IPS DF 4.7 (cell line): Measurements from ENCODE around the gene SMARCC1.

Source experiments
- DNase-seq: peaks from one replicate; pipeline ENCODE4 v3.0.0-alpha.2; 2013; ENCODE audit warnings: low spot score; ENCODE audit errors: extremely low read depth

SMARCC1 gene

GRCh38 chr3:47588587-47588986 is 193.1 kb downstream of the SMARCC1 start:
- DNase-seq = no peak

- DNase-seq = no peak
Measured at GRCh38 chr3:47588053-47588452, 193.6 kb downstream of the SMARCC1 start.

- no peak for DNase-seq
Measured at GRCh38 chr3:47586746-47587145, 194.9 kb downstream of the SMARCC1 start.

GRCh38 chr3:47583320-47584075 is 198.2 kb downstream of the SMARCC1 start:
- DNase-seq = no peak

- no peak for DNase-seq
Measured at GRCh38 chr3:47581835-47582234, 199.9 kb downstream of the SMARCC1 start.

GRCh38 chr3:47581422-47581821 is 200.3 kb downstream of the SMARCC1 start:
- no peak for DNase-seq

- no peak for DNase-seq
Measured at GRCh38 chr3:47580481-47580880, 201.2 kb downstream of the SMARCC1 start.

- DNase-seq = no peak
Measured at GRCh38 chr3:47579875-47580274, 201.8 kb downstream of the SMARCC1 start.

GRCh38 chr3:47578691-47579632 is 202.7 kb downstream of the SMARCC1 start, which contains the start of gene CSPG5:
Gene CSPG5, minus strand, starts transcription at chr3:47578865. Its CDS starts 172 bp downstream, at chr3:47578693.
- no peak for DNase-seq

- DNase-seq = no peak
Measured at GRCh38 chr3:47578119-47578632, 203.5 kb downstream of the SMARCC1 start.

GRCh38 chr3:47577583-47578118 is 204.0 kb downstream of the SMARCC1 start:
- DNase-seq = no peak

- no peak for DNase-seq
Measured at GRCh38 chr3:47573190-47574172, 208.2 kb downstream of the SMARCC1 start.

GRCh38 chr3:47571391-47572175 is 210.1 kb downstream of the SMARCC1 start:
- DNase-seq = no peak

GRCh38 chr3:47568901-47569300 is 212.8 kb downstream of the SMARCC1 start:
- no peak for DNase-seq

GRCh38 chr3:47567149-47567548 is 214.5 kb downstream of the SMARCC1 start:
- no peak for DNase-seq

- no peak for DNase-seq
Measured at GRCh38 chr3:47566667-47567066, 215.0 kb downstream of the SMARCC1 start.

GRCh38 chr3:47565734-47566550 is 215.8 kb downstream of the SMARCC1 start:
- no peak for DNase-seq

GRCh38 chr3:47556351-47556750 is 225.3 kb downstream of the SMARCC1 start:
- DNase-seq = no peak

- no peak for DNase-seq
Measured at GRCh38 chr3:47554335-47554734, 227.4 kb downstream of the SMARCC1 start.
